ENCODE results near the gene ATF6B.
"Not testable (repeated sequence)": the region's sequence is repeated elsewhere in the genome, so short reads cannot be mapped to it uniquely, and the experiment has no call there.

GRCh38 chr6:32144238-32144637 is 16.2 kb upstream of the ATF6B start:
- TF ChIP-seq CTCF (conservative IDR thresholded peaks at IDR 0.05 in 1 of 2, IDR thresholded peaks at IDR 0.05 in 1 of 2; ENCODE audit: extremely low read depth in 1 of 2, insufficient read depth in 1 of 2, low read depth in 1 of 2, low read length in 2 of 2); EZH2 (IDR thresholded peaks at IDR 0.05; ENCODE audit: borderline replicate concordance, low read length): not testable (repeated sequence)
